Measurements from ENCODE around the gene ARMS2. TPM values are rescaled to one million over a fixed set of nuclear protein-coding genes. Genes with fewer than 3 reads are reported as not detected.

ARMS2 gene
- polyA plus RNA-seq, 1 of the 3 experiments (the other 2 are of a cell fraction): not detected

DNA sequence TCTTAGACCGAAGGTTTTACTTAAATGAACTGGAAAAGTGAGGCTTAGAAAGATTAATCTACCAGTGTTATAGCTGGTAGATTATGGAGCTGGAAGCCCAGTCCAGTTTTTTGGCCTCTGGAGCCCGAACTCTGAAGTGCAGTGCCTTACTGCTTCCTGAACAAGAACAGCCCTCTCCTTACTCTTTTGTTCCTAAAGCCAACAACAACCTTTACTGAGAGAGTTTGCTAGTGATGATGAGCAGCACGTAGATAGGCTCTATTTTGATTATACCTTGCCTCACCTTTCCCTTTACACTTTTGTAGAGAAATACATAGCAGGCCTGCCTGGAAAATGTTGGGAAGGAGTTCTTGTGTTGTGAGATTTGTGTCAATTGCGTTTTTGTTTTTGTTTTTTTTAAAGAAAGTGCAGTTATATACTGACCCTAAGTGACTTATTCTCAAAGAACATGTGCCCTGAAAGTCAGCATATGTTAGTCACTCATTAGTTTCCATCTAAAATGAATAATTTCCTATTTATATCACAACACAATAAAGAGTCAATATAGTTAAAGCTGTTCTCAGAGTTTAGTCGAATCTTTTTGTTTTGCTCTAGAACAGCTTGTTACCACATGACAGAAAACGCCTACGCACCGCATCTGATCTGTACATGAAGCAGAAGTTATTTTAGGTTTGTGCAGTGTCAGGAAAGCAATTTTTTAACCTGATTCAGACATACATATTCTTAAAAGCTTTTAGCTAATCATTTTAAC, 46.9 kb upstream of the ARMS2 start (continued):
- no peak for TF ChIP-seq TCF12 (IDR thresholded peaks at IDR 0.05)
- TF ChIP-seq GABPA (IDR thresholded peaks at IDR 0.05; ENCODE audit: low read depth): no peak
- TF ChIP-seq EP300 (IDR thresholded peaks at IDR 0.05; ENCODE audit: borderline replicate concordance in 1 of 2, low read depth in 1 of 2, low read length in 1 of 2): no peak

DNA sequence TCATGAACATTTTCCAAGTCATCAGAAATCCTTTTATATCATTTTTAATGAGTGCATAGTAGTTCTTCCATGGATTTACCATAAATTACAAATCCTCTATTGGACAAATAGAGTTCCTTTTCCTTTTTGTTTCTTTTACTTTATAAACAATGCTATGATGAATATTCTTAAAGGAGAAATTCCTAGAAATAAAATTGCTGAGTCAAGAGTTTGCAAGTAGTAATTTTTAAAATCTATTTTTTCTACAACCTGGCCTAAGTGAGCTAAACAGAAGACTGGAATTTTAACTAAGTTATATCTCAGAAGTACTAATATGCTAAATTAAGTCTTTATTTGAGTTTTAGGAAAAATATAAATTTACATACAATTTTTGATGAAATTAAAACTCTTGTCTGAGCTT, 41.1 kb upstream of the ARMS2 start:
- H3K36me3 ChIP-seq (replicated peaks in 1 of 2; ENCODE audit: control insufficient read depth in 1 of 2, insufficient read depth in 2 of 2, low read length in 1 of 2): peaks cover 32 to 40% of the 10 kb centered on the region in 2 experiments
- no peak for DNase-seq
- H3K27me3 ChIP-seq (ENCODE audit: insufficient read depth): no peaks in the 10 kb centered on the region
- no peak overlapping the region for H3K4me2 ChIP-seq
- CTCF ChIA-PET: interaction anchor here (1.4 to 2.1 kb wide), 3 partner anchors 115 to 152 kb away, joined by 3 to 10 read pairs (median 5); no protein-coding TSS in a partner anchor
- H3K9me2 ChIP-seq: no peaks in the 10 kb centered on the region
- H3K27ac ChIP-seq (ENCODE audit: low read depth in 2 of 2, low read length in 1 of 2): no peak overlapping the region
- no peaks in the 10 kb centered on the region for H4K20me1 ChIP-seq (ENCODE audit: insufficient read depth)
- no peak overlapping the region for H3K9ac ChIP-seq
- POLR2A ChIA-PET: no interaction called here
- no peaks in the 10 kb centered on the region for H3K9me3 ChIP-seq
- no peak overlapping the region for H2AFZ ChIP-seq (ENCODE audit: low read depth)
- TF ChIP-seq ELF1 (IDR thresholded peaks at IDR 0.05) (no peak), RXRA (IDR thresholded peaks at IDR 0.05; ENCODE audit: borderline replicate concordance, low read depth) (no peak), TEAD4 (IDR thresholded peaks at IDR 0.05; ENCODE audit: borderline replicate concordance, insufficient read depth) (no peak), POLR2AphosphoS5 (IDR thresholded peaks at IDR 0.05; ENCODE audit: low read depth, low read length) (no peak), MXI1 (IDR thresholded peaks at IDR 0.05; ENCODE audit: low read depth, low read length) (no peak), GATA2 (CRISPR knock-in tag; IDR thresholded peaks at IDR 0.05) (no peak), TCF12 (IDR thresholded peaks at IDR 0.05) (no peak), EP300 (IDR thresholded peaks at IDR 0.05; ENCODE audit: borderline replicate concordance in 1 of 2, low read depth in 1 of 2, low read length in 1 of 2) (no peak), JUND (IDR thresholded peaks at IDR 0.05) (no peak), SMC3 (IDR thresholded peaks at IDR 0.05; ENCODE audit: low read depth, low read length) (no peak), NRF1 (IDR thresholded peaks at IDR 0.05; ENCODE audit: low read depth, low read length) (no peak), FOXM1 (IDR thresholded peaks at IDR 0.05; ENCODE audit: low read depth) (no peak), TAF1 (IDR thresholded peaks at IDR 0.05; ENCODE audit: borderline replicate concordance, low read depth, low read length) (no peak)
- TF ChIP-seq, protein P1, sequence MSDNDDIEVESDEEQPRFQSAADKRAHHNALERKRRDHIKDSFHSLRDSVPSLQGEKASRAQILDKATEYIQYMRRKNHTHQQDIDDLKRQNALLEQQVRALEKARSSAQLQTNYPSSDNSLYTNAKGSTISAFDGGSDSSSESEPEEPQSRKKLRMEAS (IDR thresholded peaks at IDR 0.05; ENCODE audit: low read depth): no peak
- TF ChIP-seq, protein P2, sequence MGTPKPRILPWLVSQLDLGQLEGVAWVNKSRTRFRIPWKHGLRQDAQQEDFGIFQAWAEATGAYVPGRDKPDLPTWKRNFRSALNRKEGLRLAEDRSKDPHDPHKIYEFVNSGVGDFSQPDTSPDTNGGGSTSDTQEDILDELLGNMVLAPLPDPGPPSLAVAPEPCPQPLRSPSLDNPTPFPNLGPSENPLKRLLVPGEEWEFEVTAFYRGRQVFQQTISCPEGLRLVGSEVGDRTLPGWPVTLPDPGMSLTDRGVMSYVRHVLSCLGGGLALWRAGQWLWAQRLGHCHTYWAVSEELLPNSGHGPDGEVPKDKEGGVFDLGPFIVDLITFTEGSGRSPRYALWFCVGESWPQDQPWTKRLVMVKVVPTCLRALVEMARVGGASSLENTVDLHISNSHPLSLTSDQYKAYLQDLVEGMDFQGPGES (IDR thresholded peaks at IDR 0.05; ENCODE audit: low read depth, low read length): no peak
- TF ChIP-seq, protein P3, sequence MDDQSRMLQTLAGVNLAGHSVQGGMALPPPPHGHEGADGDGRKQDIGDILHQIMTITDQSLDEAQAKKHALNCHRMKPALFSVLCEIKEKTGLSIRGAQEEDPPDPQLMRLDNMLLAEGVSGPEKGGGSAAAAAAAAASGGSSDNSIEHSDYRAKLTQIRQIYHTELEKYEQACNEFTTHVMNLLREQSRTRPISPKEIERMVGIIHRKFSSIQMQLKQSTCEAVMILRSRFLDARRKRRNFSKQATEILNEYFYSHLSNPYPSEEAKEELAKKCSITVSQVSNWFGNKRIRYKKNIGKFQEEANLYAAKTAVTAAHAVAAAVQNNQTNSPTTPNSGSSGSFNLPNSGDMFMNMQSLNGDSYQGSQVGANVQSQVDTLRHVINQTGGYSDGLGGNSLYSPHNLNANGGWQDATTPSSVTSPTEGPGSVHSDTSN (IDR thresholded peaks at IDR 0.05): no peak
- H3K4me1 ChIP-seq (ENCODE audit: control insufficient read depth in 1 of 2, insufficient read depth in 2 of 2, low read depth in 1 of 2, low read length in 1 of 2): peaks cover 5% of the 10 kb centered on the region in 2 experiments; a peak in 3 of 4 replicates
- peaks cover 5% of the 10 kb centered on the region for H3F3A ChIP-seq (replicated peaks; ENCODE audit: insufficient read depth)
- no peaks in the 10 kb centered on the region for H3K79me2 ChIP-seq (ENCODE audit: insufficient read depth)
- H3K4me3 ChIP-seq (ENCODE audit: low read depth in 2 of 2, low read length in 1 of 2): no peak overlapping the region
